SK-N-MC (cell line): Measurements from ENCODE around the gene IFNL4.
A peak's percentile ranks its signal among the peaks of the same experiment; 100 is the strongest.

ENCODE experiments used
- DNase-seq: peaks from one replicate; pipeline ENCODE4 v3.0.0-alpha.2; 2011; ENCODE audit warnings: low read depth, low spot score
- H3K27ac ChIP-seq: fragments of 200-600 bp; sonication (generic); 2 replicates; pipeline ENCODE4 v1.5.1; 2016; ENCODE audit warnings: mixed run types
- H3K36me3 ChIP-seq: fragments of 200-600 bp; sonication (generic); 2 replicates; pipeline ENCODE4 v1.6.1; 2017; ENCODE audit warnings: antibody characterized with exemption, low read length, mixed read lengths; ENCODE audit not compliant: insufficient read depth
- H3K4me3 ChIP-seq: fragments of 200-600 bp; sonication (generic); 2 replicates; pipeline ENCODE4 v1.5.1; 2016
- H3K9ac ChIP-seq: fragments of 200-600 bp; sonication (generic); 2 replicates; pipeline ENCODE4 v1.8.0; 2017; ENCODE audit warnings: mixed run types, mixed read lengths; ENCODE audit not compliant: insufficient read length
- H3K9me3 ChIP-seq: fragments of 200-600 bp; sonication (generic); 2 replicates; pipeline ENCODE4 v1.6.1; 2017; ENCODE audit warnings: low read depth, mild to moderate bottlenecking, antibody characterized with exemption, low read length, moderate library complexity, mixed read lengths
- EZH2 ChIP-seq: fragments of 200-600 bp; sonication (generic); IDR thresholded peaks from one replicate; pipeline ENCODE4 v1.6.1; 2017; ENCODE audit warnings: antibody characterized with exemption
- FOXP2 ChIP-seq: optimal IDR thresholded peaks from 2 replicates; pipeline ENCODE3; 2011; ENCODE audit warnings: mild to moderate bottlenecking, moderate library complexity; ENCODE audit not compliant: insufficient read depth; ENCODE audit errors: extremely low read length, control extremely low read depth
- POLR2AphosphoS5 ChIP-seq: IDR thresholded peaks from 2 replicates; pipeline ENCODE4 v1.6.1; 2012; ENCODE audit warnings: mild to moderate bottlenecking, low read depth, low read length, borderline replicate concordance

IFNL4 gene

GRCh38 chr19:39208175-39208795 is 40.4 kb downstream of the IFNL4 start:
- Histone ChIP-seq H3K9me3 (no peaks in the 10 kb centered on the region), H3K36me3 (no peaks in the 10 kb centered on the region), H3K27ac (no peak overlapping the region), H3K4me3 (no peak overlapping the region), H3K9ac (no peak overlapping the region)
- DNase-seq: no peak
- TF ChIP-seq POLR2AphosphoS5: no peak
- no peak for TF ChIP-seq FOXP2
- no peak for TF ChIP-seq EZH2

GRCh38 chr19:39207293-39207836 is 41.3 kb downstream of the IFNL4 start:
- no peak overlapping the region for H3K27ac ChIP-seq
- H3K9me3 ChIP-seq: no peaks in the 10 kb centered on the region
- TF ChIP-seq FOXP2 (no peak), EZH2 (no peak), POLR2AphosphoS5 (no peak)
- H3K36me3 ChIP-seq: no peaks in the 10 kb centered on the region
- no peak overlapping the region for H3K4me3 ChIP-seq
- H3K9ac ChIP-seq: no peak overlapping the region
- DNase-seq: no peak

GRCh38 chr19:39206122-39206521 is 42.5 kb downstream of the IFNL4 start:
- no peak for TF ChIP-seq FOXP2
- TF ChIP-seq EZH2: no peak
- TF ChIP-seq POLR2AphosphoS5: no peak
- no peaks in the 10 kb centered on the region for H3K9me3 ChIP-seq
- H3K27ac ChIP-seq: no peak overlapping the region
- H3K36me3 ChIP-seq: no peaks in the 10 kb centered on the region
- H3K9ac ChIP-seq: no peak overlapping the region
- H3K4me3 ChIP-seq: no peak overlapping the region
- DNase-seq: no peak

GRCh38 chr19:39205449-39205764 is 43.2 kb downstream of the IFNL4 start:
- no peak for TF ChIP-seq POLR2AphosphoS5
- no peak for TF ChIP-seq EZH2
- no peak for TF ChIP-seq FOXP2

GRCh38 chr19:39203372-39204341 is 45.0 kb downstream of the IFNL4 start, which contains the start of gene SYCN:
Gene SYCN, minus strand, starts transcription at chr19:39204263. Its CDS starts 9 bp downstream, at chr19:39204254.
- no peak within 1 kb of the TSS for H3K27ac ChIP-seq
- no peaks in the 10 kb centered on the region for H3K9me3 ChIP-seq
- no peak within 1 kb of the TSS for H3K4me3 ChIP-seq
- no peaks in the 10 kb centered on the region for H3K36me3 ChIP-seq
- DNase-seq: no peak
- peak; percentile 70 for TF ChIP-seq EZH2
- no peak for TF ChIP-seq FOXP2
- H3K9ac ChIP-seq: no peak within 1 kb of the TSS

More at GRCh38 chr19:39205449-39205764, 43.2 kb downstream of the IFNL4 start:
- no peaks in the 10 kb centered on the region for H3K9me3 ChIP-seq
- H3K4me3 ChIP-seq: no peak overlapping the region
- no peak for DNase-seq
- no peaks in the 10 kb centered on the region for H3K36me3 ChIP-seq
- H3K27ac ChIP-seq: no peak overlapping the region
- H3K9ac ChIP-seq: no peak overlapping the region

- TF ChIP-seq FOXP2 (no peak), EZH2 (no peak), POLR2AphosphoS5 (no peak)
- Histone ChIP-seq H3K36me3 (no peaks in the 10 kb centered on the region), H3K4me3 (no peak overlapping the region)
These were observed 45.7 kb downstream of the IFNL4 start for GRCh38 chr19:39202998-39203355.

GRCh38 chr19:39200803-39201115 is 47.9 kb downstream of the IFNL4 start:
- Histone ChIP-seq H3K4me3 (no peak overlapping the region), H3K27ac (no peak overlapping the region), H3K9ac (no peak overlapping the region), H3K9me3 (no peaks in the 10 kb centered on the region), H3K36me3 (no peaks in the 10 kb centered on the region)
- TF ChIP-seq FOXP2 (no peak), EZH2 (no peak), POLR2AphosphoS5 (no peak)
- no peak for DNase-seq

More at GRCh38 chr19:39202998-39203355, 45.7 kb downstream of the IFNL4 start:
- H3K9ac ChIP-seq: no peak overlapping the region
- no peak for DNase-seq
- no peak overlapping the region for H3K27ac ChIP-seq
- H3K9me3 ChIP-seq: no peaks in the 10 kb centered on the region

GRCh38 chr19:39200066-39200802 is 48.4 kb downstream of the IFNL4 start:
- no peak overlapping the region for H3K9ac ChIP-seq
- TF ChIP-seq POLR2AphosphoS5: no peak
- TF ChIP-seq FOXP2: no peak
- no peak for TF ChIP-seq EZH2
- no peak for DNase-seq
- H3K36me3 ChIP-seq: no peaks in the 10 kb centered on the region
- H3K9me3 ChIP-seq: no peaks in the 10 kb centered on the region
- no peak overlapping the region for H3K4me3 ChIP-seq
- no peak overlapping the region for H3K27ac ChIP-seq
